Body of pancreas (tissue), 4 donors: Measurements from ENCODE around the gene WDFY1.

Experiments
- CTCF ChIP-seq, 7 experiments: fragments of 450-650 bp in 4 of 7; fragments of 200-600 bp in 3 of 7; sonication (generic) in 3 of 7; IDR thresholded peaks; one replicate each; pipeline ENCODE4 v1.5.1; 2016 to 2019; ENCODE audit warnings: antibody characterized with exemption in 7 of 7
- POLR2A ChIP-seq, 3 donors: fragments of 450-650 bp; IDR thresholded peaks; one replicate each; pipeline ENCODE4 v1.6.1; 2016; ENCODE audit warnings: antibody characterized with exemption in 3 of 3, mild to moderate bottlenecking in 2 of 3

- TF ChIP-seq CTCF (IDR thresholded peaks at IDR 0.05) (no peak), POLR2A (IDR thresholded peaks at IDR 0.05) (no peak)
These were observed 7.6 kb downstream of the WDFY1 start for GRCh38 chr2:223937535-223937934.
